Heart right ventricle (tissue), 16 donors: ENCODE data around the gene RASL12. TPM values are rescaled to one million over a fixed set of nuclear protein-coding genes. Genes with fewer than 3 reads are reported as not detected.
"Not testable (repeated sequence)": the region's sequence is repeated elsewhere in the genome, so short reads cannot be mapped to it uniquely, and the experiment has no call there.

Source experiments
- ATAC-seq, 8 donors: fragments of 200-7000 bp; cut with Tn5 transposase; one replicate each; pipeline ENCODE4 v1.9.1; 2020; ENCODE audit warnings: mild to moderate bottlenecking in 8 of 8, moderate library complexity in 8 of 8, moderate number of reproducible peaks in 1 of 8
- DNase-seq, 2 donors: peaks; one replicate each; pipeline ENCODE4 v3.0.0-alpha.2; 2020
- H3K27ac ChIP-seq, 10 donors: fragments of 200-600 bp; sonication (generic) in 2 of 10; one replicate each; pipeline versions ENCODE4 v1.5.0 to v1.8.0; 2020 to 2022; ENCODE audit warnings: mild to moderate bottlenecking in 3 of 10
- H3K27me3 ChIP-seq, 7 donors: fragments of 200-600 bp; one replicate each; pipeline ENCODE4 v1.8.0; 2021 to 2022; ENCODE audit warnings: mild to moderate bottlenecking in 2 of 7
- H3K36me3 ChIP-seq, 9 donors: fragments of 200-600 bp; sonication (generic) in 1 of 9; one replicate each; pipeline versions ENCODE4 v1.5.0 to v1.8.0; 2020 to 2022; ENCODE audit warnings: mild to moderate bottlenecking in 2 of 9
- H3K4me1 ChIP-seq, 9 donors: fragments of 200-600 bp; sonication (generic) in 1 of 9; one replicate each; pipeline versions ENCODE4 v1.5.0 to v1.8.0; 2020 to 2022; ENCODE audit warnings: mild to moderate bottlenecking in 4 of 9
- H3K4me3 ChIP-seq, 10 donors: fragments of 200-600 bp; sonication (generic) in 2 of 10; one replicate each; pipeline versions ENCODE4 v1.5.0 to v1.8.0; 2020 to 2022; ENCODE audit warnings: mild to moderate bottlenecking in 7 of 10, moderate library complexity in 2 of 10
- H3K9me3 ChIP-seq, 11 donors: fragments of 200-600 bp in 10 of 11; sonication (generic) in 2 of 11; one replicate each; pipeline versions ENCODE4 v1.5.0 to v1.8.0; 2013 to 2022; ENCODE audit warnings: mild to moderate bottlenecking in 2 of 11, control low read depth in 1 of 11, moderate library complexity in 1 of 11
- WGBS, 2 donors: extraction: QIAGEN DNeasy Blood & Tissue Kit; methylation state at CpG; one replicate each; pipeline ENCODE4 v1.1.7; 2013; ENCODE audit warnings: inconsistent platforms in 1 of 2; 5-methylcytosine and 5-hydroxymethylcytosine counted together
- intact Hi-C, 10 donors: fragments of 100-400 bp; cut with DNase I; formaldehyde crosslinking; loops; one replicate each; pipeline versions ENCODE4 v1.11.1 to v1.14.2; 2022
- polyA plus RNA-seq, 2 donors: library from polyadenylated mRNA; stranded (reverse); fragments of 200-250 nt; gene quantifications; one replicate each; pipeline ENCODE4 v1.2.3, GENCODE V29; 2013
- total RNA-seq, 10 donors: library from RNA; stranded (reverse); fragmentation: NEBNext Ultra II Directional in 3 of 10; extraction: Animal tissue kit (Norgen Biotek cat#: 25700) in 3 of 10; gene quantifications; one replicate each; pipeline versions ENCODE4 v1.2.1 to v1.2.4, GENCODE V29; 2021 to 2023
- TF ChIP-seq, protein P1 (sequence below), 9 donors: fragments of 200-600 bp; sonication (generic) in 2 of 9; IDR thresholded peaks; one replicate each; pipeline versions ENCODE4 v1.5.0 to v1.8.0; 2021 to 2022; ENCODE audit warnings: antibody characterized with exemption in 9 of 9, mild to moderate bottlenecking in 5 of 9, moderate library complexity in 1 of 9
- donor health status: Arrhythmogenic right ventricular cardiomyopathy.
- donor health status: ischemic (EF 13 %, LVEDD 7.1; RV severe dilation, severe dysfunction).
- donor health status: healthy with polysubstance abuse.
- donor health status: DM: no; HTN: yes; CAD: no.
- donor health status: DM: no; HTN: no; CAD: no.
- donor health status: ischemic (EF 25% LVEDD 6.9; RV normal size, moderate dysfunction).
- donor health status: ischemic (EF 25% LVEDD 5.7; RV mildly dilated, moderate dysfunction).
- donor health status: healthy.
- donor health status: DM: yes; HTN: yes; CAD: no.
- donor health status: Ischemic cardiomyopathy.
- donor health status: ischemic (EF 35%, LVEDD 5.7; RV mildly dilated, moderate dysfunction).
- donor health status: nonischemic (EF 11% LVEDD 7.7; RV severe dilation, severe dysfunction).
- donor health status: DM: yes; HTN: yes; CAD: no.
- donor health status: PGD.
- donor health status: ischemic (EF 29% LVEDD 5.4; RV normal size, mild dysfunction).
- donor health status: nonischemic (EF 23%, LVEDD 6.1; RV moderate dilation, normal function).

RASL12 gene
- total and polyA plus RNA-seq, 12 donors: 4.4 to 20.1 (median 12.9) TPM

DNA sequence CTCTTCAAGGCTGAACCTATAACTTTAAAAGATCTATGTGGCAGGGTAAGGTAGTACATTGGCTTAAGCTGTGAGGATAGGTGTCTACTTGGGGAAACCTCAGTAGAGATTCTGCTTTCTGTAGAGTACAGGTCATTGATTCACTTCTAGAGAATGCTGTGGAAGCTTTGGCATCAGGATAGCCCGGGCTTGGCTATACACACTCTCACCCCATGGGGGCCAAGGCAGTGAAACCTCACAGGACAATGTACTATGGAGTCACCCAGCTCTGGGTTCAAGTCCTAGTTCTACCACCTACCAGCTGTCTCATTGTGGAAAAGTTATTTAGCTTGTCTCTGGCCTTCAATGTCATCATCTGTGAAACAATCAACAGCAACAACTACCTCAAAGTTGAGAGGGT lies 47.4 kb downstream of the RASL12 start:
- no peak overlapping the region for H3K4me3 ChIP-seq
- no peak overlapping the region for H3K27ac ChIP-seq
- H3K36me3 ChIP-seq: peaks cover 0 to 100% (median 42%) of the 10 kb centered on the region in 9 donors
- DNase-seq (no peak), ATAC-seq (no peak)
- H3K9me3 ChIP-seq: no peaks in the 10 kb centered on the region
- TF ChIP-seq, protein P1, sequence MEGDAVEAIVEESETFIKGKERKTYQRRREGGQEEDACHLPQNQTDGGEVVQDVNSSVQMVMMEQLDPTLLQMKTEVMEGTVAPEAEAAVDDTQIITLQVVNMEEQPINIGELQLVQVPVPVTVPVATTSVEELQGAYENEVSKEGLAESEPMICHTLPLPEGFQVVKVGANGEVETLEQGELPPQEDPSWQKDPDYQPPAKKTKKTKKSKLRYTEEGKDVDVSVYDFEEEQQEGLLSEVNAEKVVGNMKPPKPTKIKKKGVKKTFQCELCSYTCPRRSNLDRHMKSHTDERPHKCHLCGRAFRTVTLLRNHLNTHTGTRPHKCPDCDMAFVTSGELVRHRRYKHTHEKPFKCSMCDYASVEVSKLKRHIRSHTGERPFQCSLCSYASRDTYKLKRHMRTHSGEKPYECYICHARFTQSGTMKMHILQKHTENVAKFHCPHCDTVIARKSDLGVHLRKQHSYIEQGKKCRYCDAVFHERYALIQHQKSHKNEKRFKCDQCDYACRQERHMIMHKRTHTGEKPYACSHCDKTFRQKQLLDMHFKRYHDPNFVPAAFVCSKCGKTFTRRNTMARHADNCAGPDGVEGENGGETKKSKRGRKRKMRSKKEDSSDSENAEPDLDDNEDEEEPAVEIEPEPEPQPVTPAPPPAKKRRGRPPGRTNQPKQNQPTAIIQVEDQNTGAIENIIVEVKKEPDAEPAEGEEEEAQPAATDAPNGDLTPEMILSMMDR (IDR thresholded peaks at IDR 0.05): no peak
- H3K4me1 ChIP-seq: no peaks in the 10 kb centered on the region
- WGBS, 2 donors: 93% methylated on average over 1 of the region's 1 CpG
- intact Hi-C loops: loop anchor here in 1 of 10 donors (1.0 kb wide), 1 partner anchor 42 kb away; no protein-coding TSS in a partner anchor
- H3K27me3 ChIP-seq: no peaks in the 10 kb centered on the region

DNA sequence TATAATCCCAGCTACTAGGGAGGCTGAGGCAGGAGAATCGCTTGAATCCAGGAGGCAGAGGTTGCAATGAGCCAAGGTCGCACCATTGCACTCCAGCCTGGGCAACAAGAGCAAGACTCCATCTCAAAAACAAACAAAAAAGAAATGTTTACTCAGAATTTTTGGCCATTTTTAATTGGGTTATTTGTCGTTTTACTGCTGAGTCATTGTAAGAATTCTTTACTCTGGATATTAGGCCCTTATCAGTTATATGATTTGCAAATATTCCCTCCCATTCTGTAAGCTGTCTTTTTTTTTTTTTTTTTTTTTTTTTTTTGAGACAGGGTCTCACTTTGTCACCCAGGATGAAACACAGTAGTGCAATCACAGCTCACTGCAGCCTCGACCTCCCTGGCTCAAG lies 56.6 kb downstream of the RASL12 start:
- DNase-seq, ATAC-seq, H3K27ac ChIP-seq, H3K4me3 ChIP-seq, H3K4me1 ChIP-seq, intact Hi-C loops, H3K27me3 ChIP-seq: not testable (repeated sequence)
- WGBS, 2 donors: 93 to 96% methylated on average over 4 of the region's 4 CpGs
- peaks cover 0 to 13% (median 7%) of the 10 kb centered on the region in 11 donors for H3K9me3 ChIP-seq
- H3K36me3 ChIP-seq: peaks cover 0 to 79% (median 35%) of the 10 kb centered on the region in 9 donors

DNA sequence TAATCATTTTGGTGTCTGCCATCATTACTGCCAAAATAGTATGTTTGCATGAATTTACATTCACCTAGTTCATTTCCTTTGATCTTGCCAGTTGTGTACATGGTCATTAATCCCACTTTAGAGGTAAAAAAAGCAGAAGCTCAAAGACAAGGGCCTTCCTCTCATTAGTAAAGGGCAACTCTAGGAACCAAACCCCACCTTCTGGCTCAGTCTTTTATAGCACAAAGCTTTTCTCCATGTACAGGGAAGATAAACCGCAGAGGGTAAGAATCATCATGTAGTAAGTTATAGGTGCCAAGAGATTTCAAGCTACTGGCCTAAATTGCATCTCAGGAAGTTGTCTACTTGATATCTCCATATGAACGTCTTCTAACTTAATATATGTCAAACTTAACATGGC lies 58.8 kb downstream of the RASL12 start:
- TF ChIP-seq, protein P1 (IDR thresholded peaks at IDR 0.05): no peak

DNA sequence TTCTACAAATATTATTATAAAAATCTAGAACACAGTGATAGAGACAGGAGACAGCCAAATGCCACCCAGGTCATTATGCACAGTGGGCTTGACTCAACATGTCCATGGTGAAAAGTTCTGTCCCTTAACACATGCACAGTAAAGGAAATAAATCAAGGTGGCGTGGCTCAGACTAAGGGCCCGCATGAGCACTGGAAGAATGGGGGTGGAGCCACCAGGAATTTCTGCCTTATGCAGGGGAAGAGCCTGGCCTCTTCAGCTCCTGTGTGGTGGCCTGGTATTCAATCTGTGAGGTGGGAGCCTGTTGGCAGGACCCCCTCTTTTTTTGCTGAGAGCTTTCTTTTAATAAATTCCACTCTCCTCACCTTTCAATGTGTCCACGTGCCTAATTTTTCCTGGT lies 60.9 kb downstream of the RASL12 start:
- TF ChIP-seq, protein P1 (IDR thresholded peaks at IDR 0.05): no peak
- 90 to 93% methylated on average over 3 of the region's 3 CpGs for WGBS, 2 donors
- no peaks in the 10 kb centered on the region for H3K27me3 ChIP-seq
- ATAC-seq (no peak), DNase-seq (no peak)
- peaks cover 0 to 80% (median 4%) of the 10 kb centered on the region in 9 donors for H3K36me3 ChIP-seq
- intact Hi-C loops: no loop called here
- no peaks in the 10 kb centered on the region for H3K9me3 ChIP-seq
- no peak overlapping the region for H3K4me3 ChIP-seq
- no peak overlapping the region for H3K27ac ChIP-seq
- no peaks in the 10 kb centered on the region for H3K4me1 ChIP-seq

More for the DNA sequence above, 58.8 kb downstream of the RASL12 start:
- DNase-seq (no peak), ATAC-seq (no peak)
- intact Hi-C loops: no loop called here
- Histone ChIP-seq H3K4me1 (no peaks in the 10 kb centered on the region), H3K27me3 (no peaks in the 10 kb centered on the region), H3K9me3 (peaks cover 0 to 11% (median 7%) of the 10 kb centered on the region in 11 donors), H3K36me3 (peaks cover 0 to 79% (median 17%) of the 10 kb centered on the region in 9 donors), H3K27ac (no peak overlapping the region), H3K4me3 (no peak overlapping the region)
- WGBS, 2 donors: 68 to 72% methylated on average over 2 of the region's 2 CpGs

DNA sequence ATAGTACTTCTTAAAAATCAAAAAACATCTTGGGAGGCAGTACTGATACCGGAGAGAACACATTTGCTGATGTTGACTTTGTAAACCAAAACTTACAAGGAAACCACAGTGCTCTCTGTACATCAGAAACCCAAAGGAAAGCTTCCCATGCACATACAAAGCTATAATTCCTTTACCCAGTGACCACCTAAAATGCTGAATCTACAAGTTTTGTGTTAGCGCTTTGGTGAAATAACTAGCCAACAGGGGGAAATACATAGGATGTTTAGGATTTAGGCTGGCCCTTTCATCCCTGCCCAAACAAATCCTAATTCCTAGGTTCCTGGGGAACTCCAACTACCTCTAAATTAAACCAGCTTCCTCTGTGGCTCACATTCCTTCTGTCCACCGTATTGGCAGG lies 62.8 kb downstream of the RASL12 start:
- Histone ChIP-seq H3K27ac (no peak overlapping the region), H3K36me3 (peaks cover 0 to 73% (median 4%) of the 10 kb centered on the region in 9 donors), H3K9me3 (no peaks in the 10 kb centered on the region), H3K4me3 (no peak overlapping the region), H3K4me1 (no peaks in the 10 kb centered on the region), H3K27me3 (no peaks in the 10 kb centered on the region)
- DNase-seq (no peak), ATAC-seq (no peak)
- TF ChIP-seq, protein P1 (IDR thresholded peaks at IDR 0.05): no peak
- 81 to 84% methylated on average over 3 of the region's 3 CpGs for WGBS, 2 donors
- intact Hi-C loops: no loop called here

Other genes with a start within 250 kb of the RASL12 start
- 1 to 10 TPM in 2 of 10 donors, under 1 TPM in 8; 0.22 to 2.9 (median 0.45) TPM for gene PIF1, start 242.3 kb downstream of the RASL12 start, total RNA-seq
- 1 to 10 TPM in 1 of 2 donors, under 1 TPM in 1; 0.38 to 1.6 TPM for gene PIF1, start 242.3 kb downstream of the RASL12 start, polyA plus RNA-seq
- 10 to 100 TPM in 3 of 10 donors, 1 to 10 TPM in 7; 5.9 to 24.2 (median 9.7) TPM for gene PLEKHO2, start 226.1 kb downstream of the RASL12 start, total RNA-seq
- gene PLEKHO2, start 226.1 kb downstream of the RASL12 start, polyA plus RNA-seq: 10 to 100 TPM in 1 of 2 donors, 1 to 10 TPM in 1; 7.2 to 10.2 TPM
- 1 to 10 TPM in 7 of 10 donors, under 1 TPM in 3; 0.70 to 1.9 (median 1.3) TPM for gene ANKDD1A, start 156.1 kb downstream of the RASL12 start, total RNA-seq
- gene ANKDD1A, start 156.1 kb downstream of the RASL12 start, polyA plus RNA-seq: 1 to 10 TPM; 1.1 to 1.9 TPM
- gene SPG21, start 78.1 kb downstream of the RASL12 start, total RNA-seq: 10 to 100 TPM; 36.4 to 56.6 (median 45.9) TPM
- gene SPG21, start 78.1 kb downstream of the RASL12 start, polyA plus RNA-seq: 10 to 100 TPM; 30.4 to 57.0 TPM
- 10 to 100 TPM; 13.5 to 21.9 (median 18.6) TPM for gene MTFMT, start 38.4 kb downstream of the RASL12 start, total RNA-seq
- 1 to 10 TPM; 5.5 to 8.0 TPM for gene MTFMT, start 38.4 kb downstream of the RASL12 start, polyA plus RNA-seq
- gene SLC51B, start 22.6 kb downstream of the RASL12 start, total RNA-seq: not detected
- gene SLC51B, start 22.6 kb downstream of the RASL12 start, polyA plus RNA-seq: under 1 TPM in 1 of 2 donors, not detected in 1; 0.43 TPM
- gene KBTBD13, start 8.8 kb upstream of the RASL12 start, total RNA-seq: 10 to 100 TPM in 3 of 10 donors, 1 to 10 TPM in 7; 4.1 to 20.5 (median 4.6) TPM
- gene KBTBD13, start 8.8 kb upstream of the RASL12 start, polyA plus RNA-seq: 1 to 10 TPM in 1 of 2 donors, under 1 TPM in 1; 0.84 to 7.8 TPM
- gene UBAP1L, start 47.2 kb upstream of the RASL12 start, total RNA-seq: 1 to 10 TPM in 9 of 10 donors, under 1 TPM in 1; 0.88 to 2.3 (median 1.6) TPM
- 1 to 10 TPM in 1 of 2 donors, under 1 TPM in 1; 0.65 to 5.3 TPM for gene UBAP1L, start 47.2 kb upstream of the RASL12 start, polyA plus RNA-seq
- gene PDCD7, start 65.8 kb upstream of the RASL12 start, total RNA-seq: 10 to 100 TPM; 12.5 to 25.1 (median 16.1) TPM
- 10 to 100 TPM in 1 of 2 donors, 1 to 10 TPM in 1; 9.0 to 15.7 TPM for gene PDCD7, start 65.8 kb upstream of the RASL12 start, polyA plus RNA-seq
- gene CLPX, start 117.4 kb upstream of the RASL12 start, total RNA-seq: 10 to 100 TPM; 57.8 to 67.6 (median 60.8) TPM
- 10 to 100 TPM in 1 of 2 donors, 1 to 10 TPM in 1; 8.5 to 14.9 TPM for gene CLPX, start 117.4 kb upstream of the RASL12 start, polyA plus RNA-seq
- 10 to 100 TPM in 4 of 10 donors, 1 to 10 TPM in 6; 3.2 to 45.2 (median 7.3) TPM for gene CILP, start 143.5 kb upstream of the RASL12 start, total RNA-seq
- gene CILP, start 143.5 kb upstream of the RASL12 start, polyA plus RNA-seq: 1 to 10 TPM; 2.1 to 8.9 TPM
- gene PARP16, start 218.9 kb upstream of the RASL12 start, total RNA-seq: 1 to 10 TPM; 3.3 to 5.2 (median 4.8) TPM
- gene PARP16, start 218.9 kb upstream of the RASL12 start, polyA plus RNA-seq: 1 to 10 TPM; 3.1 to 4.6 TPM
- gene RNU5A-1, start 228.1 kb upstream of the RASL12 start, total RNA-seq: not detected
- gene RNU5A-1, start 228.1 kb upstream of the RASL12 start, polyA plus RNA-seq: not detected
- 10 to 100 TPM in 2 of 10 donors, not detected in 8; 18.2 to 51.0 TPM for gene RNU5B-1, start 236.7 kb upstream of the RASL12 start, total RNA-seq
- not detected for gene RNU5B-1, start 236.7 kb upstream of the RASL12 start, polyA plus RNA-seq